ENCODE measurements around the gene STAM. TPM values are rescaled to one million over a fixed set of nuclear protein-coding genes. Genes with fewer than 3 reads are reported as not detected.

The STAM gene
- total and polyA plus RNA-seq, 9 of the 15 experiments (the other 6 are each of a cell fraction or from before 2014, with no cell fraction given) = 13.8 to 33.5 (median 26.4) TPM

GRCh38 chr10:17655567-17656146, 11.7 kb downstream of the STAM start (continued):
- TF ChIP-seq ZNF586 (CRISPR knock-in tag; conservative IDR thresholded peaks at IDR 0.05) (no peak), TSC22D4 (tag; IDR thresholded peaks at IDR 0.05) (no peak), GMEB1 (CRISPR knock-in tag; IDR thresholded peaks at IDR 0.05) (no peak), NCOA4 (IDR thresholded peaks at IDR 0.05; ENCODE audit: partially characterized antibody) (no peak), ZSCAN29 (IDR thresholded peaks at IDR 0.05) (no peak), CHAMP1 (IDR thresholded peaks at IDR 0.05) (no peak), RBBP5 (IDR thresholded peaks at IDR 0.05; ENCODE audit: borderline replicate concordance, insufficient read depth, low read length, poor library complexity, severe bottlenecking) (no peak), PHF20 (IDR thresholded peaks at IDR 0.05; ENCODE audit: partially characterized antibody) (no peak), CTCFL (IDR thresholded peaks at IDR 0.05; ENCODE audit: borderline replicate concordance, insufficient read depth, low read depth, low read length, poor library complexity, severe bottlenecking) (no peak), HDAC2 (IDR thresholded peaks at IDR 0.05) (peak; percentile 68; the same call in 1 of the 2 replicates), FIP1L1 (IDR thresholded peaks at IDR 0.05; ENCODE audit: low read depth, low read length, poor library complexity, severe bottlenecking) (no peak), ZEB2 (IDR thresholded peaks at IDR 0.05) (peak; percentile 77; the same call in 1 of the 2 replicates), USF1 (CRISPR knock-in tag; IDR thresholded peaks at IDR 0.05) (no peak), CSDE1 (IDR thresholded peaks at IDR 0.05) (no peak), ATF1 (CRISPR knock-in tag; IDR thresholded peaks at IDR 0.05) (no peak), ATF1 (tag; IDR thresholded peaks at IDR 0.05) (0 out of 2 replicates have a peak, but pooled peaks have one; percentile 31), ELF4 (CRISPR knock-in tag; IDR thresholded peaks at IDR 0.05) (no peak)
- TF ChIP-seq, protein P1, sequence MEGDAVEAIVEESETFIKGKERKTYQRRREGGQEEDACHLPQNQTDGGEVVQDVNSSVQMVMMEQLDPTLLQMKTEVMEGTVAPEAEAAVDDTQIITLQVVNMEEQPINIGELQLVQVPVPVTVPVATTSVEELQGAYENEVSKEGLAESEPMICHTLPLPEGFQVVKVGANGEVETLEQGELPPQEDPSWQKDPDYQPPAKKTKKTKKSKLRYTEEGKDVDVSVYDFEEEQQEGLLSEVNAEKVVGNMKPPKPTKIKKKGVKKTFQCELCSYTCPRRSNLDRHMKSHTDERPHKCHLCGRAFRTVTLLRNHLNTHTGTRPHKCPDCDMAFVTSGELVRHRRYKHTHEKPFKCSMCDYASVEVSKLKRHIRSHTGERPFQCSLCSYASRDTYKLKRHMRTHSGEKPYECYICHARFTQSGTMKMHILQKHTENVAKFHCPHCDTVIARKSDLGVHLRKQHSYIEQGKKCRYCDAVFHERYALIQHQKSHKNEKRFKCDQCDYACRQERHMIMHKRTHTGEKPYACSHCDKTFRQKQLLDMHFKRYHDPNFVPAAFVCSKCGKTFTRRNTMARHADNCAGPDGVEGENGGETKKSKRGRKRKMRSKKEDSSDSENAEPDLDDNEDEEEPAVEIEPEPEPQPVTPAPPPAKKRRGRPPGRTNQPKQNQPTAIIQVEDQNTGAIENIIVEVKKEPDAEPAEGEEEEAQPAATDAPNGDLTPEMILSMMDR (IDR thresholded peaks at IDR 0.05 in 2 of 3, conservative IDR thresholded peaks at IDR 0.05 in 1 of 3; ENCODE audit: insufficient read depth in 2 of 3, low read depth in 1 of 3, low read length in 3 of 3) = no peak
- TF ChIP-seq, protein P2, sequence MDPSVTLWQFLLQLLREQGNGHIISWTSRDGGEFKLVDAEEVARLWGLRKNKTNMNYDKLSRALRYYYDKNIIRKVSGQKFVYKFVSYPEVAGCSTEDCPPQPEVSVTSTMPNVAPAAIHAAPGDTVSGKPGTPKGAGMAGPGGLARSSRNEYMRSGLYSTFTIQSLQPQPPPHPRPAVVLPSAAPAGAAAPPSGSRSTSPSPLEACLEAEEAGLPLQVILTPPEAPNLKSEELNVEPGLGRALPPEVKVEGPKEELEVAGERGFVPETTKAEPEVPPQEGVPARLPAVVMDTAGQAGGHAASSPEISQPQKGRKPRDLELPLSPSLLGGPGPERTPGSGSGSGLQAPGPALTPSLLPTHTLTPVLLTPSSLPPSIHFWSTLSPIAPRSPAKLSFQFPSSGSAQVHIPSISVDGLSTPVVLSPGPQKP (CRISPR knock-in tag; IDR thresholded peaks at IDR 0.05) = no peak
